HG03442 (cell line): ENCODE results near the gene ALDOA.
A peak's percentile ranks its signal among the peaks of the same experiment; 100 is the strongest.
"Not testable (repeated sequence)": the region's sequence is repeated elsewhere in the genome, so short reads cannot be mapped to it uniquely, and the experiment has no call there.

Source experiments
- ATAC-seq: cut with Tn5 transposase; IDR thresholded peaks from one replicate; pipeline ENCODE4 v1.9.1; 2021; ENCODE audit warnings: mild to moderate bottlenecking, moderate library complexity; ENCODE audit not compliant: unreplicated experiment

The ALDOA gene

DNA sequence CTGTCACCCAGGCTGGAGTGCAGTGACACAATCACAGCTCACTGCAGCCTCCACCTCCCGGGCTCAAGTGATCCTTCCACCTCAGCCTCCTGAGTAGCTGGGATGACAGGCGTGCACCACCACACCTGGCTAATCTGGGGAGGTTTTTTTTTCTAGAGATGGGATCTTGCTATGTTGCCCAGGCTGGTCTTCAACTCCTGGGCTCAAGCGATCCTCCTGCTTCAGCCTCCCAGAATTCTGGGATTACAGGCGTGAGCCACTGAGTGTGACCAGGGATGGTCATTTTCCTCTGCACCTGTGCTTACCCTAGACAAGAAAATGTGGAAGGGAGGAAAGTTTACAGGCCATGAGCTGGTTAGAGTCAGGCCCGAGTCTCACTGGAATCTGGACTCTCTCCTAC is 24.9 kb upstream of the ALDOA start:
- not testable (repeated sequence) for ATAC-seq

DNA sequence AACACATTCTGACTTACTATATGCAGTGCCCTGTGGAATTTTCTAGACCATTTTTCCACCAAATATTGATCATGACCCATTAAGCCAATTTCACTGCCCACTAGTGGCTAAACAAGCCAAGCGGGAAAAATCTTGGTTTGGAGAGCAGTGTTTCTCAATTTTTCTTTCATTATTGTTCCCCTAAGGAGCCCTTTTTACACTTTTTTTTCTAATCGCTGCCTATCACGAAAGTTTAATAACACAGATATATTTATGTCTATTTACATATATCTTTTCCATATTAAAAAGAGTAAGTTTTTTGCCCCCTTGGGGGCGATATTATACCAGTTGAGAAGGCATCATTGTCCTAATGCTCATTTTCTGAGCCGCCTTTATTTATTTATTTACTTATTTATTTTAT is 23.7 kb upstream of the ALDOA start:
- no peak for ATAC-seq

DNA sequence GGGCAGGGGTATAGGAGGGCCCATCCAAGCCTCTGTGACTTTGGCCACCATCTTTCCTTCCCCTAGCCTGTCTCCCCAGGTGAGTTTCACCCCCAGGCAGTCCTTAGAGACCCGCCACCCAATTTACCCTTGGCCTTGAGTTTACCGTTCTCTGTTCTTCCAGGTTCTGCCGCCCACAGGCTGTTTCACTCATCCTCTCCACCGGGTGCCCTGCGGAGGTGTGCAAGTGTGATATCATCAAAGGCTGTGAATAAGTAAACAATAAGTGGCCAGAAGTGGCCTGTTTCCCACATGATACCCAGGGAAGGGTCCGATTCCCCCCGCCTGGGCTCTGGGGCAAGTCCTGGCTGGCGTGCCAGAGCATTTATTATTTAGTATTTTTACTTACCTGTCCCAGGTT is 19.4 kb upstream of the ALDOA start:
- no peak for ATAC-seq

DNA sequence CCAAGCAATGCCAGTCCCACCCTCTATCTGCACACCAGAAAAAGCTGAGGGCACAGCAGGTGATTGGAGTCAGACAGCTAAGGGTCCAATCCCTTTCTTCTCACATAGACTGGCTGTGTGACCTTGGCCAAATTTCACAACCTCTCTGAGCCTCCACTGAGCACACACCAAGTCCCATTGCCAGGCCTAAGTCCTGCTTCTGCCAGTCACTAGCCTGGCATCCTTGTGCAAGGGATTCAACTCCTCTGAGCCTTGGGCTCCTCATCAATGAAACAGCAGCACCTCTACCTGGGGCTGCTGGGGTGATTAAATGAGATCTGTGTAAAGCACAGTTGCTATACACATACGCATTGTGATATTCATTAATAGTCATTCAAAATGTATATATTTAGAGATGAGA is 19.0 kb upstream of the ALDOA start:
- ATAC-seq, result no peak

DNA sequence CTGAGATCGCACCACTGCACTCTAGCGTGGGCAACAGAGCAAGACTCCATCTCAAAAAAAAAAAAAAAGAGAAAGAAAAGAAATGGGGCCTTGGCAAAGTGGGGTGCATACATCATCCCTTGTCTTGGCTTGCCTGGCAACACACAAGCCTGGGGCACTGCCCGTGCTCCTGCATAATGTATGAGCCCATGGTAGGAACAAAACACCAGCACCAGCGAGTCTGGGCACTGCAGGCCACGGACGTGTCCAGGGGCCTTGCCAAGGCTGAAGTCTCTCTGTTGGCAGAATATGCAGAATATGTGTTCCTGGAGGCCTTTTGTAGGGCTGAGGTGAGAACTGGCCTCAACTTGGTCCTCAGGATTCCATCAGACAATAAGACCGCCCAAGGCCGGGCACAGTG is 15.7 kb upstream of the ALDOA start:
- no peak for ATAC-seq

DNA sequence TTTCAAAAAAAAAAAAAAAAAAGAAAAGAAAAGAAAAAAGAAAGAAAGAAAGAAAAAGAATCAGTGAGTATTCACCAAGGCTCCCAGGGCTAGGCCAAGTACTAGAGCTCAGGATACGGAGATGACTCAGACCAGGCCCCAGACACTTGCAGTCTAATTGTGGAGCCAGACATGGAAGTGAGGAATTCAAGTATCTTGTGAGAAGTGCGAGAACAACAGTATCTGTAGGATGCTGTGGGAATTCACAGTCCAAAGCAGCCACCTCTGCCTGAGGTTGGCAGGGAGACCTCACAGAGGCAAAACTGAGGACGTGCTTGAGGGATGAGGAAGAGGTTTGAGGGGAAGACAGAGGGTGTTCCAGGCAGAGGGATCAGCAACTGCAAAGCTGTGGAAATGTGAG is 14.0 kb upstream of the ALDOA start:
- ATAC-seq, result no peak

DNA sequence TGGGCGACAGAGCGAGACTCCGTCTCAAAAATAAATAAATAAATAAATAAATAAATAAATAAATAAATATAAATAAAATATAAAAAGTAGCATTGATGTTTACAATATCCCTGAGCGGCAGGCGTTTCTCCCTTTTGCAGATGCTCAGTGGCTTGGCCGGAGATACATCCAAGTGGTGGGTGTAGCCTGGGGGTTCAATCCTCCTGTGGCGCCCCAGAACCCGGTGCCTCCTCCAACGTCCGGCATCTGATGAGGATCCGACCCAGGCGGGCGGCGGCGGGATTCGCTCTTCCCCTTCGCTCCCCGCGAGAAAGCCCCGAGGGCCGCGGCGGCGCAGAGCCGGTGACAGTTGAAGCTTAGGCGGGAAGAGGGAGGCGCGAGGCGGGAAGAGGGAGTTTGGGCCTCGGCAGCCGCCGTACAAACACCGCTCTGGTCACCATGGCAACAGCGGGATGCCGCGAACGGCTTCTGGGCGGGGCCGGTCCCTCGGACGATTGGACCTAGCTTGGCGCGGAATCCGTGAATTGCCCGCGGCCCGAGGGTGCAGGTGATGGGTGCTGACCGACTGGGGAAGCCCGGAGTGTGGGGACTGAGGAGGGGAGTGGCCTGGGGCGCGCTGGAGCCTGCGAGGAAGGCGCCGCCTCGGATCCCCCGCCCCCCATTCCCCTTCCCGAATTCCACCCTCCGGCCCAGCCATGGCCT is 12.7 kb upstream of the ALDOA start:
- ATAC-seq, result peak; percentile 81

DNA sequence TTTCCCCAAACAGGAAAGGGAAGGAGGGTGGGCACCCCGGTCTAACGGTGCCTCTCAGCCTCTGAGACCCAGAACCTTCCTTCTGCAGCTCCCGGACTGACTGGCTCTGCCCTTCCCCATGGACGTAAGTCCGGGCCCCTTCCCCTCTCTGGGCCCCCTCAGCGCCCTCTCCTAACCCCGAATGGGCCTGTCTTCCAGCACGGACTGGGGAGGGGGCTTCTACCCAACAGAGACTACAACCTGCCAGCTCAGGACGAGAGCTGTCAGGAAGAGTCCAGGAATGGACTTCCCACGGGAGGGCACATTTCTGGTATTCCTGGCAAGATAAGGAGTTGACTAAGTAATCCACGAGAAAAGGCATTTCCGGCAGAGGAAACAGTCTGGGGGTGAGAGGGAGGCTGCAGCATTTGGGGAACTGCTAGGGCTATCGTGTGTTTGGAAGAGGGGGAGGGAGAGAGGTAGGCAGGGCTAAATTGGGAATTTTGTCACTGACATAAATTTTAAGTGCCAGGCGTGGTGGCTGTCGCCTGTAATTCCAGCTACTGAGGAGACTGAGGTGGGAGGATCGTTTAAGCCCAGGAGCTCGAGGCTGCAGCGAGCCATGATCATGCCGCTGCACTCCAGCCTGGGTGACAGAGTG is 12.1 kb upstream of the ALDOA start:
- ATAC-seq, result peak; percentile 19

DNA sequence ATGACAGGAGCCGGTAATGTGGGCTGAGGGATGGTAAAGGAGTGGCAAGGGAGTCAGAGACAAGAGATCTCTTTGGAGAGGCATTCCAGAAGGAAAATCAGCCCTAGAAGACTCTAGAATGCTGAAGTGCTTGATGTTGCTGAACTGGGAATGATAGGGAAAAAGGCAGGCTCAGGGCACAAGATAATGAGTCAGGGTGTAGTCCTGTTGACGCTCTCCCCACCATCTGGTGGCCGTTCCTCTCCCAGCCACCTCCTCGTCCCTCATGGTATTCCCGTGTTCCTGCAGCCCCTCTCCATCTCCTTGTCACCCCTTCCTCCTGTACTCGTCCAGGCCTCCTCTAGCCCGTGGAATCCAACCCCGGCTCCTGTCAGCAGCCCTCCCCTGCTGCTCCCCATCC is 11.1 kb upstream of the ALDOA start:
- no peak for ATAC-seq

DNA sequence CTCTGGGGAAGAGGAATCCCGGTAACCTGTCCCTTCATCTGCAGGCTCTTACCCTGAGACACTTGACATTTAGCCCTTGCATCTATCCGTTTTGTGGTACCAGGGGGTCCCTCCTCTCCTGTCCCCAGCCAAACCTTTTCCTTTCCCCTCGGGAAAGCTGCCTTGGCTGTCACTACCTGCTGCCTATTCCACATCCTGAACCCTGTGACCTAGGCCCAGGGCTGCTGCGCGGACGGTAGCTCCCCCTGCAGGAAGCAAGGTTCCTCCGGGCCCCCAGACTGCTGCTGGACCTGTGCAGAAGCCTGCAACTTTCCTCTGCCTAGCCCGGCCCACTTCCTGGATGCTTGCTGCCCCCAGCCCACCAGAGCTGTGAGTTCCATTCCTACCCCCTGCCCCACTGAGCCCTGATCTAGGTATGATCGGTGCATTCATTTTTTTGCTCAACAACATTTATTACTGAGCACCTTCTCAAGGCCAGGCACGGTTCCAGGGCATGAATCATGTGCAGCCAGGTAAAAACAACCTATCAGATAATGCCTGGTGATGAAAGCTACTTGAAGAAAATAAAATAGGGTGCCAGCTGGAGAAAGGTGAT is 10.5 kb upstream of the ALDOA start:
- no peak for ATAC-seq

DNA sequence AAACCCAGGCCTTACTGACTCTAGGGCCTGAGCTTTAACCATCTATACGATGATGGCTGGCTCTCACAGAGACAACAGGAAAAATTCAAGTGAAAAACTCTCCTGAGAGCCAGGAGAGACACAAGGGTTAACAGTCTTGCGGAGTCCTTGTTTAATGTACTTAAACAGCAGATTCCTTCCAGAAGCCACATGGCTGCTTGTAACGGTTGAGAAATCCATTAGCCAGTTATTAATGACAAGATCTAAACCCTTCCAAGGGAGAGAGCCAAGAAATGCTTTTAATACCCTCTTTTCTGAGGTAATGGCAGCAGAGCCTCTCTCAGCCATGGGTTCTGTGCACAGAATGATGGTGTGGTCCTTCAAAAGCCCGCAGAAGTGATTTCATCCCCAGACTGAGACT is 5.2 kb upstream of the ALDOA start:
- ATAC-seq, result no peak

DNA sequence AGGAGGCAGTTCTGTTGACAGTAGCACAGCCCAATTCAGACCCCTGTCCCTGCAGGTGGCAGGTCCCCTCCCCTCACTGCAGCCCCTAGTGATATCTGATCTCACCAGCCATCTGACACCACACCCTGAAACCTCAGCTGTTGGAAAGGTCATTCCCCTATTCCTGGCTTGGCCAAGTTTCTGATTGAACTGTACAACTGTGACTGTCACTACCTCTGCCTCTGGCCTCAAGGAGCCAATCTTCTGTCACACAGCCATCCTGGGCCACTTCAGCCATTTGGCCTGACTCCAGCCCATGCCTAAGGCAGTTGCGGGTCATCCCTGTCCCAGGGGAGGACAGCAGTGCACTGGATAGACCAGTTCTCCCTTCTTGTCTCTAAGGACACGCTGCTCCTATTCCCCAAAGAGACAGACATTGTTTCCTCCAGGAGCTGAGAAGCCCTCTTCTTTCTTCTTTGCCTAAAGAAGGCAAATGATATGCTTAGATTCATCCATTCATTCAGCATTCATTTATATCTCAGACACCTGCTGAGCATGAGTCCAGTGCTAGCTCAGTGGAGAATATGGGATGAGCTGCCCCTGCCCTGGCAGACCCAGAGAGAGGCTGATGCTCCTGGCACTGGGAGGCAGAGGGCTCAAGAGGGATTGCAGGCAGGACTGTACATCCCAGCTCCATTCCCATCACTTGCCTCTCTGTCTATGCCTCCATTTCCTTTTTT is 4.6 kb upstream of the ALDOA start:
- ATAC-seq, result no peak

DNA sequence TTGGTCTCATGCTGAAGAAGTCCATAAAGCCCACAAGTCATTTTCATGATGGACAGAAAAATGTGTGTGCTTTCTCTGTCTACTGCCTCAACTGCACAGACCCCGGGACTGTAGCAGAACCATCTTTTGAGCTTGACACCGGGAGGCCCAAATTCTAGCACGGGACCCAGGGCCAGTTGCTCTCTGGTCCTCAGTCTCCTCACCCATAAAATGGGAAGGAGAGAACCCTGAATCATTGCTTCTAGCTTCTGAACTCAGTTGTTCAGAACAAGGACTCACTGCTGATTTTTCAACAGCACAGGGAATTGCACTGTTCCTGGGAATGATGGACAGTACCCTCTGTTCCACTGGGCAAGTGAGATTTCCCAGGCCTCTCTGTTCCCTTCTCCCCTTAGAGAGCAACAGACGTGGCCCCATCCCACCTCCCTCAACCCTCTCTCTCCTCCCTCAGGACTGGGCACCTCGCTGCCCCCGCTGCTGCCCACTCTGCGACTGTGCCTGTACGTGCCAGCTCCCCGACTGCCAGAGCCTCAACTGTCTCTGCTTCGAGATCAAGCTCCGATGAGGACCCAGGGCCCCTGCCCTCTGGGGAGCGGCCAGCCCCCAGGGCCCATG is 2.2 kb upstream of the ALDOA start:
- no peak for ATAC-seq

DNA sequence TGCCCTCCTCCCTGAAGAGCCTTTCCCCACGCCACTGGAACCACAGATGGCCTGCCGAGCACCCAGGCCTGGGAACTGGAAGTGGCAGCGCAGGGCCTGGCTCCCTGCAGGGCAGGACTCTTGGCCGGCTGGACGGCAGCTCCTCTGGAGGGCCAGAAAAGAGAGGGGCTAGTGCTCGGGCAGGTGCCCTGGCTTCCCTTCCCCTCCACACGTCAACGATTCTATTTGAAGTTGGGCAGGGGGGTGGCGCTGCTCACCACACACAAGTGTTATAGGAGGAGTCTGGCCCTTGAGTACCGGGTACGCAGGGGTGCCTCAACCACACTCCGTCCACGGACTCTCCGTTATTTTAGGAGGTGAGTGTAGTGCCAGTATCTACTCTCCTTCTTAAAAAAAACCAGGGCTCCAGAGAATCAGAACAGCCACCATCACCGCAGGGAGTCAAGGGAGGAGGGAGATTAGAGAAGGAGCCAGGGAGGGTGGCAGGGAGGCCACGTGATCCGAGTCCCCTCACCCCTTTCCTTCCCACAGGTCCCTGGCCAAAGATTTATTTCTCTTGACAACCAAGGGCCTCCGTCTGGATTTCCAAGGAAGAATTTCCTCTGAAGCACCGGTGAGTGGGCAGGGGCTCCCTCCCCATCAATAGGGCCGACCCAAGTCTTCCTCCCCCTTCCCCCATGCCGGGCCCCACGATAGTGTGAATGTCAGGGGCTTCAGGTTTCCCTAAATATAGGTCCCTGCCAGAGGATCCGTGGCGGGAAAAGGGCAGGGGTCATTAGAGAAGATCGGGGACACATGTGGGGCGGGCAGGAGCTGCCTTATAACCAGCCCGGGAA is 1.4 kb upstream of the ALDOA start:
- ATAC-seq, result no peak

DNA sequence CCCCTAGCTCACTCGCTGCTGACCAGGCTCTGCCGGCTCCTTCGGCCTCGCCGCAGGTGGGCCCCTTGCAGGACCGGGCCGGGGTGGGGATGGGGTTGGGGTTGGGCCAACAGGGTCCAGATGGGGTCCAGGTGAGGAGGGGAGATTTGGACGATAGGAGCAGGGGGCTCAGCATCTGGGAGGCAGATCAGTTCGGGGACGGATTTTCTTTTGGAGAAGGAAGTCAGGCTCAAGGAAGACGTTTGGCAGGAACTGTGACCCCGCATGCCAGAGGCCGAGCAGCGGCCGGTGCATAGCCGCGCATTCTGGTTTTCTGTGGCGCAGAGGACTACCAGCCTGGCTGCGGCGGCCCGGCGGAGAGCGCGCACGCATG is 845 bp upstream of the ALDOA start:
- ATAC-seq, result no peak

DNA sequence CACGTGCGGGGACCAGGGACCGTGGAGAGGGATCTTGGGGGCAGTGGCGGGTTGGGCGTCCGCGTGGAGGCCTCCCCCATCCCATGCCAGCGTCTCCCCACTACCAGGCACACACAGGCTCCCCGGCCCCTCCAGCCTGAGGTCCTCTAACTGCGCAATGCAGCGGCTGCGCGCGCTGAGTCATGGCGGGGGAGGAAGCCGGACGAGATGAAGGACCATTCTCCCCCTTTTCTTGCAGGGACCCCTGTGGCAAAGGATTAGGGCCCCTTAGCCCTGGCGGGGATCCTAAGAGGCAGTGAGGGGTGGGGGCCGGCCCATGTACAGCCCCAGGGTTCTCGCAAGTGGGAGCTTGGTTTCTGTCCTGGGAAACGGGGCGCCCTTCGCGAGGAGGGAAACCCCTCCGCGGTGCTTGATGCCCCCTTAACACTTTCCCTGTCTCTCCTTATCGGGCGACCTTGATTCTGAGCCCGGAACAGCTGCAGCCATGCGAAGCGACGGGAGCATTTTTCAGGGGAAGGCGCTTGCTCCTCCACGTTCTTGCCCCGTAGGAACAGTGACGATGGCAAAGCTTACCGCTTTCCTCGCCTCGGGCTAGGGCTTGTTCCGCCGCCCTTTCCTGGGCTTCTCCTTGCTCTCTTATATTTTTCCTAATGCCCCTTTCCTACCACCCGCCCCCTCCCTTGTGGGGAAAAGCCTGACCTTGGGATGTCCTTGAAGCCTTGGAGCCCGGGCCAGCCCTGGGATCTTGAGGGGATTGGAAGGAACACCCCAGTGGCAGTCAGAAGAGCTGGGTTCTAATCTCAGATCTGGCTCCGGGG is 592 bp downstream of the ALDOA start:
- ATAC-seq, result peak; percentile 1

DNA sequence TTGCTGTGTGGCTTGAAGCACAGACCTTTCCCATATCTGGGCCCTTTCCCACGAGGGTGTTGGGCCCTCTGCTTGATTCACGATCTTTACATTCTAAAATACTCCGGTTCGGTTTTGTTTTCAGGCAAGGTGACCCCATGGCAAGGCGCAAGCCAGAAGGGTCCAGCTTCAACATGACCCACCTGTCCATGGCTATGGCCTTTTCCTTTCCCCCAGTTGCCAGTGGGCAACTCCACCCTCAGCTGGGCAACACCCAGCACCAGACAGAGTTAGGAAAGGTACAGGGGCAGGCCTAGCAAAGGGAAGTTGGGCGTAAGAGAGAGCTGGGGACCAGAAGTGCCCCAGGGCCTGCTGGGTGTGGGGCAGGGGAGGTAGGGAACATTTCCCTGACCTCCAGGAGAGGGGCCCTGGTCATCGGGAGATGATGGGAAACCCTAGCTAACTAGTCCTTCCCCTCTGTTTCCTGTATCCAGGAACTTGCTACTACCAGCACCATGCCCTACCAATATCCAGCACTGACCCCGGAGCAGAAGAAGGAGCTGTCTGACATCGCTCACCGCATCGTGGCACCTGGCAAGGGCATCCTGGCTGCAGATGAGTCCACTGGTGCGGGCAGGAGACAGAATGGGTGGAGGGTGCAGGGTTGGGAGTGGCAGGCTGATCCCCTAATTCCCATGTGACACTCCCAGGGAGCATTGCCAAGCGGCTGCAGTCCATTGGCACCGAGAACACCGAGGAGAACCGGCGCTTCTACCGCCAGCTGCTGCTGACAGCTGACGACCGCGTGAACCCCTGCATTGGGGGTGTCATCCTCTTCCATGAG is 1.4 kb downstream of the ALDOA start:
- ATAC-seq, result no peak

DNA sequence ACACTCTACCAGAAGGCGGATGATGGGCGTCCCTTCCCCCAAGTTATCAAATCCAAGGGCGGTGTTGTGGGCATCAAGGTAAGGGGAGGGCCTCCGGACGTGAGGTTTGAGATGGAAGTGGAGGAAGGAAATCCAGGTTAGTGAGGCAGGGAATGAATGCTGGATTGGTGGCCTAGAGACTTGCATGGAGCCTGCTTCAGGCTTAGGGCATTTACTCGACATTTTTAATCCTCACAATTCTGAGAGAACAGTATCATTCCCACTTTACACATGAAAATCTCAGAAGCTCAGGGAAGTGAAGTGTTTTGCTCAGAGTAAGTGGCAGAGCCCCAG is 2.0 kb downstream of the ALDOA start:
- ATAC-seq, result no peak

DNA sequence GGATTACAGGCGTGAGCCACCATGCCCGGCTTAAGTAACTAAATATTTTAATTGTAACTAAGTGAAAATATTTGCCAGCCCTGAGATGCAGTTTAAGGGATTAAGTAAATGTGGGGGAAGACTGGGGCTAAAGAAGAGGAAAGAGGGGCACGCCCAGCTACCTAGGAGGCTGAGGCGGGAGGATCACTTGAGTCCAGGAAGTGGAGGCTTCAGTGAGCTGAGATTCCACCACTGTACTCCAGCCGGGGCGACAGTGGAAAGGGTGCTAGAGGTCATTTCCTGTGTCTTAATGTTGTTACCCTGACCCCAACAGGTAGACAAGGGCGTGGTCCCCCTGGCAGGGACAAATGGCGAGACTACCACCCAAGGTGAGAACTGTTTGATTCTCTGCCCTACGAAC is 2.8 kb downstream of the ALDOA start:
- ATAC-seq, result no peak
